RPMI7951 (cell line): ENCODE results near the gene PLS1. TPM values are rescaled to one million over a fixed set of nuclear protein-coding genes. Genes with fewer than 3 reads are reported as not detected.
"Not testable (repeated sequence)": the region's sequence is repeated elsewhere in the genome, so short reads cannot be mapped to it uniquely, and the experiment has no call there.

Experiments used
- DNase-seq: peaks from one replicate; pipeline ENCODE4 v3.0.0-alpha.2; 2012; ENCODE audit warnings: low read depth
- total RNA-seq: library from RNA; depleted of rRNA; stranded (reverse); fragments of >200 nt; shearing (Covaris generic); gene quantifications from 2 replicates; pipeline ENCODE4 v1.2.3, GENCODE V29; 2014

Gene PLS1
- total RNA-seq, 1 experiment from 2014 or later = 3.7 TPM

DNA sequence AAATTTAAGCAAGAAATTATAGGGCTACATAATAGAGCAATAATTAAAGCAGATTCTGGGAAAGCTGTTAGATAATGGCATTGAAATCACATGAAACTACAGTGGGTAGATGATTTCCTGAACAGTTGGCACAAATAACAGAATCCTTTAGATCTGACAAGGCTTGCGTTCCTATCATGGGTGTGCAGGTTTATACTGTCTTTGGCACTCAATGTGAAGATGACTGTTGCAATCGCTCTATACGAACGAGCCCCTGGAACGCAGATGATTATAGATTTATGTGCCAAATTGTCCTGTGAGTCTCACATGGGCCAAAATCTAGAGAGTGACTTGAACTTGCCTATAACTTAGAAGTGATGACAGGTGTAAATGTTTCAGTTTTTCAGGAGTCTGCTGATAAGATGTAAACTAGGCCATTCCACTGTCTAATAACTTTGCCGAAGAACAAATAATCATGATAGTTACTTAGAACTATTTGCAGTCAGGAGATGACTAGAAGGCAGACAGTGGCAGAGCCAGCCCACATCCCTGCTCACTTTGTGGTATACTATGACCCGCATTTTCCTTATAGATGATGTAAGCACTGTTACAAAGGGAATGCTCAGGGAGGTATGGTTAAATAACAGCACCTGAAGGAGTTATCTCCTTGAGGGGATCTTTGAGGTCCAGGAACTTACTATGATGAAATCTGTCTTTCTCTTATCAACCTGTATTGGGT is 97.1 kb downstream of the PLS1 start:
- DNase-seq = no peak

DNA sequence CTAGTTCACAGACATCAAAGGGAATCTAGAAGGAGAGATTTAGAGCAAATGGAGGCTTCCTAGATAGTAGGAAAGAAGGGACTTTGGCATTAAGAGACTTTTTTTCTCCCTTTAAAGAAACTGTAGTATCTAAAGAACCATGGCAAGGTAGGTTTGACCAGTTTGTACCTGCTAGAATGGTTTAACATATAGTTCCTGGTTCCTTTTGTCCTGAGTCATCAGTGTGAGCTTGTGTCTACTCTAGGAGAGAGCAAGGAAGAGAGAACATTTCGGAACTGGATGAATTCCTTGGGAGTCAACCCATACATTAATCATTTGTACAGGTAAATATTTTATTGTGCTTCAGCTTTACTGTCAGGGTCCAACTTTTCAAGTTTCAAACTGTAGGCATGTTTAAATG is 98.0 kb downstream of the PLS1 start:
- no peak for DNase-seq

DNA sequence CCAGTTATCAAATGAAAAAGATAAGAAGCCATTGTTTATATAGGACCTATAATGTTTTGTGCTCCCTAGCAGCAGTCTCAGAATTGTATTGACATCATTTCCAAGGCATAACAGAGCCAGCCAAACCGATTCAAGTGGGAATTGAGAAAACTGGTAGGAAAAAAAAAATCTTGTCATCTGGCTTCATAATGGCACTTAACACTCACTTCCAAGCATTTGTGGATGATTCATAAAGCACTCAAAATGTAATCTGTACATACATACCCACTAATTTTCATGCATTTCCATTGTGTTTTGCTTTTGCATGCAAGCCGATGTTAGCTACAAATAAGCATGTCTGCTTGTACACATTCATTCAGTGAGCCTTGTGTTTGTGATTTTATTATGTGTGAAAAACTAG is 109.0 kb downstream of the PLS1 start:
- DNase-seq = no peak

DNA sequence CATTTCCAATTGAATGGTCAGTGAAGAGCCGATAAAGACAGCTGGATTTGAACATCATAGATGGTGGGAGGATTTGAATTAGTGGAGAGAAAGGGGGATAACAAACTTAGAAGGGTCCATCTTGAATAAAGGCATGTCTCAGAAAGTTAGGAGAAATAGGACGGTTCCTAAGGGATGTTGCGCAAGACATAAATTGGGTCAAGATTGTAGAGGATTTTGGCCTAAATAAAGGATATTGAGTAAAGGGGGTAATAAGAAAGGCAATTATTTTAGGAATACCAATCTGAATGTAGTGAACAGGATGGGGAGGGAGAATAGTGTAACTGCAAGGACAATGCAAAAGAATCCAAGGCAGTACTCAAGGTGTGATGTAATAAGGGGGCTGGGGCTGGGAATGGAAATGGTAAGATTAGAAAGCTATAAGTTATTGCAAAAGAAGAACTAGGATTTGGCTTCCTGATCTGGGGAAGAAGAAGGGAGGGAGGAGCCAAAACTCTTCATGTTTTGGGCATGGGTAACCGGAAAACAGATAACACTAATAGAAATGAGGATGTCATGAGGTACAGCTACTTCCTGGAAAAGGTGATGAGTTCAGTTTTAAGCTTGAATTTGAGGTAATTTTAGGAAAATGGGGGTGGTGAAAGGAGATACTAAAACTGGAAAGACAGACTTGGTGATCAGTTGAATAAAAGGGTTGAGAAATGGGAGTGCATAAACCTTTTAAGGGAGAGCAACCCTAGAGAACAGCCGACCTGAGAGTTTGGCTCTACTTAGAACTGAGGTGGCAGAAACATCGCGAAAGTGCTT is 110.3 kb downstream of the PLS1 start:
- no peak for DNase-seq

DNA sequence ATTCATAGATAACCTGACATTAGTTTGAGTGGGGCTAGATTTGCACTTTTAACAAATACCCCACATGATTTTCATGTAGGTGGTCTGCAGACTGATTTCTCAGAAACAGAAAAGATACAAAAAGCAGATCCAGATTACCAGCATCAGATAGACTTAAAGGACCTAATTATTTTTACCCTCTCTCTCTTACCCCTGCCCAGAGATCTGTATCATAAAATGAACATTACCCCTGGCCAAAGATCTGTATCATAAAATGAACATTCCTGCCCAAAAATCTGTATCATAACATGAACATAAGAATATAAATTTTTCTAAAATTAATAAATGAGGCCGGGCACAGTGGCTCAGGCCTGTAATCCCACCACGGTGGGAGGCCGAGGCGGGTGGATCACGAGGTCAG is 113.0 kb downstream of the PLS1 start:
- no peak for DNase-seq

DNA sequence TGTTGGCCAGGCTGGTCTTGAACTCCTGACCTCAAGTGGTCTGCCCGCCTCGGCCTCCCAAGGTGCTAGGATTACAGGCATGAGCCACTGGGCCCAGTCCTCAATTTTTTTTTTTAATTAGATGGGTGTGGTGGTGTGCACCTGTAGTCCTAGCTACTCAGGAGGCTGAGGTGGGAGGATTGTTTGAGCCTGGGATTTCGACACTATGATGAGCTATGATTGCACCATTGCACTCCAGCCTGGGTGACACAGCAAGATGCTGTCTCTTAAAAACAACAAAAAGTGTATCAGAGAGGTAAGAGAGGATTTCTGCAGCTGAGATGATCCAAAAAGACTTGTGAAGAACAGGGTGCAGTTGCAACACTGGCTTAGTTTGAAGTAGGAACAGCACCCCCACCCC is 118.7 kb downstream of the PLS1 start:
- DNase-seq = not testable (repeated sequence)

DNA sequence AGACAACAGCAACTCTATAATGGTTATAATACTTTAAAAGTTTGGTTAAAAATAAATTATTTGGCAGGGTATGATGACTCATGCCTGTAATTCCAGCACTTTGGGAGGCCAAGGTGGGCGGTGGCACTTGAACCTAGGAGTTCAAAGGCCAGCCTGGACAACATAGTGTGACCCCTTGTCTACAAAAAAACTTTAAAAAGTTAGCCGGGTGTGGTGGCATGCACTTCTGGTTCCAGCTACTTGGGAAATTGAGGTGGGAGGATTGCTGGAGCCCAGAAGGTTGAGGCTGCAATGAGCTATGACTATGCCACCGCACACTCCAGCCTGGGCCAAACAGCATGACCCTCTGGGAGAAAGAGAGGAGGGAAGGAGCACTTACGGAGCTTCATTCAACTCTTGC is 119.9 kb downstream of the PLS1 start:
- DNase-seq = no peak

DNA sequence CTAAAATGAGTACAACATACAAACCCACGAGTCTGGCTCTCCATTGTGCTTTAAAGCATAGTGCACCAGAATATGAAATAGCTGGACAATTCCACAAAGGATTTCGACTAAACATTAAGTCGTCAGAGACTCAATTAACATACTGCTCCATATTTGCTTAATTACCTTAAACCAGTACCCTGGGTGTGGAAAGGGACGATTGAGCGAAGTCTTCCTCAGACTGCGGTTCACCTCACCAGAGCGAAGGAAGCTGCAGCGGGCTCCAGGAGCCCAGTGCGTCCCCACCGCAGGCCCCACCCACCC is 127.4 kb downstream of the PLS1 start:
- DNase-seq = no peak

DNA sequence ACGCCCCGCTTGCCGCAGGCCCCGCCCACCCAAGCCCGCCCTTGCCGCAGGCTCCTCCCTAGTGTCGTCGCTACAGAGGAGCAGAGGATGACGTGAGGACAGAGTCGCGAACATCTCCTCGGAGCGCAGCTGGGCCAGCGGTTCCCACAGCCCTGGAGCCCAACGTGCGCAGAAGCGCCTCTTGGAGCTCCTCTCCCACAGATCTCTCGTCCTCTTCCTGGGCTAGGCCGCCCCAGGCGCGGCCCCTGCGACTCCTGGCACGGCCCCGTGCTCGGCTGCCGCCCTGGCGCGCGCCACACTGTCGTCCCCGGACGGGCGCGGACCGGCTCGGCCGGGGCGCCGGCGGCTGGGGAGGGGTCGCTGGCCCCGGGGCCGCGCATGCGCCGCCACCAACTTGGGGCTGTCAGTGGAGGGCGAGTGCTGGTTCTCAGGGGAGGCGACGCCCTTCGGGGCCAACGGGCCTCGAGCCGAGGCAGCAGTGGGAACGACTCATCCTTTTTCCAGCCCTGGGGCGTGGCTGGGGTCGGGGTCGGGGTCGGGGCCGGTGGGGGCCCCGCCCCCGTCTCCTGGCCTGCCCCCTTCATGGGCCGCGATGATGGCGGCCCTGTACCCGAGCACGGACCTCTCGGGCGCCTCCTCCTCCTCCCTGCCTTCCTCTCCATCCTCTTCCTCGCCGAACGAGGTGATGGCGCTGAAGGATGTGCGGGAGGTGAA is 127.9 kb downstream of the PLS1 start, which contains the start of gene TRPC1:
Gene TRPC1 (plus strand): TSS at position 67 of the 714 bp plus-strand sequence. CDS start 526 bp downstream, at position 593.
- peak; percentile 87 for DNase-seq

DNA sequence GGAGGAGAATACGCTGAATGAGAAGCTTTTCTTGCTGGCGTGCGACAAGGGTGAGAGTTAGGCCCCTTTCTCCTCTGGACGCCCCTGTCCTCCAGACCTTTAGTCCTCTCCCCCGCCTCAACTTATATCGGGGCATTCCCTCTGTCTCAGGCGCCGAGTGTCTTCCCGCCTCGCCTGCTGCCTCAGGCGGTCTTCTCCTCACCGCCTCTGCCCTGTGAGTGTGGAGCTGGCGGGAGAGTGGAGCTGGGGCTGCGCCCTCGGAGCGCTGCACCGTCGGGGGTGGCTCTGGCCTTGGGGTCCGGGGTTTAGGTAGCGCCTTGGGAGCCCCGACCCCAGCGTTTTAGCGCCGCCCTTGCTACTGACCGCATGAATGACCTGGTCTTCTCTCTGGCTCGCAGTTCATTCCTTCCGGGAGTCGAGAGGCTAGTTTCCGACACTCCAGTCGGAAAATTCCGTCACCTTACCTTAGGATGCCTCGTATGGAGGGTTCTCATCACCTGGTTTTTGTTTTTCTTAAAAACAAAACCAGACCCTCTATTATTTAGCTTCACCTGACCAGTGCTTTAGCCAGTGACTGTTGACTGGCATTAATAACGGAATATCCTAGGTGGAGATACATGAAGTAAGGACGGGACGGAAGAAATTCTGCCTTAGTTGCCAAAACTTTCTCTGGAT is 128.6 kb downstream of the PLS1 start:
- peak; percentile 59 for DNase-seq

DNA sequence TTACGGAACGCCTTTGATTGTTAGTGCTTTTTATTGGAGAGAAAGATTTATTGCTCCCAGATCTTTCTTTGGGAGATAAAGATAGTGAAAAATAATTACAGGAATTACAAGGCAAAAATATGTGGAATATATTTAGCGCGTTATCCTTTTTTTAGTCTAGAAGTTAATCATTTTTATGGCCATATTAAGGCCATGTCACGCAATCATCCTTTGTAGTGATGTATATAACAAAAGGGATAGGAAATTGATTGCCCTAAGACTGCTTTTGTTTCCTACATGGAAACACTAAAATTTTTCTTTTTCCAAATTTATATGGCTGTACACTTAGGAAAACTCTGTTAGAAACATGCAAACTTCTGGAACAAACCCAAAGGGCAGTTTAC is 129.2 kb downstream of the PLS1 start:
- no peak for DNase-seq

DNA sequence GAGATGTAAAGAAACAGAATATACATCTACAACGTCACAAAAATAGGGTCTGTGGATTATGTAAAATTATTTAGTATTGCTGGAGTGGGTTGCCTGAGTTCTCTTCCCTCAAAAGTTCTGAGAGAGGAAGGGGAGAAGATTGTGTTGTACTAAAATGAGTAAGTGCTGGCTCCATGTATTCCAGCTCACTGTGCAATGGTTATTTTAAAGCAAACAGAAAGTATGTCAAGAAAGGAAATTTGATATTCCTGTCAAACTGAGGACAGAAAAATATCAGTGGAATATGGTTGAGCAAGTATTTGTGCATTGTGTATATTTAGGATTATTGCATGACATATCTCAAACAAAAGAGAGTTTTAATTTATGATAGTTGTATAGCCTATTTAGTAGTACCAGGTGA is 129.8 kb downstream of the PLS1 start:
- DNase-seq = no peak

DNA sequence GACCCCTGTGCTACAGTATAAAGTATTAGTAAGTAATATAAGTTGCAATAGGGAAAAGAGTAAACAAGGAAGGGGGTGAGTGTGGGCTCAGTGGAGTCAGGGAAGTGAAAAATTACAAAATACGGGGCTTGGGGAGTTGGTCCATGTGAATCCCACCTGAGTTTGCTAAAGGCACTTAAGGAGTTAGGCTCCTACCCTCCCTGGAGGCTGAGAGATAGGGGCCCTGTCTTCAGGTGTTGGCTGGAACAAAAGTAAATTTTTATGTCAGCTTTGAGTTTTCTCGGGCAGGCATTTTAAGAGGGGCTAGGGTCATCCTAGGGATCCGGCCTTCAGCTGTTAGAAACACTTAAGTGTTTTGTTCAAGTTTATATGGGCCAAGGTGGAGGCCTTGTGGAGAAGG is 135.9 kb downstream of the PLS1 start:
- DNase-seq = no peak

DNA sequence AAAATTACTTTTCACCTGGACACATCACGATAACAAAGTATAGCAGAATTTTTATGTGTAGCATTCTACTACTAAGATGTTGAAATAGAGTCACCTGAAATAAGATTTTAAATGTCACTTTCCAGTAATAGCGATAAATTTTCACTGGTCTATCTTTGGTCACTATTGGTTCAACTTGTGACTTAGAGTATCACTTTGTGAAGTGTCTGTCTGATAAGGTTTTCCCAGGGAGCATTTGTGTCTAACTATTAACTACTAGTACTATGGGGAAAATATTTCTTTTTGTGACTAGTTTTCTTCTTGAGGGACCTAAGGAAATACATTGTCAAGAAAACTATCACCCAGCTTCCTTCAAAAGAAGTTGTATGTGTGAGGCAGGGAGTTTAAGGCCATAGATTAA is 138.6 kb downstream of the PLS1 start:
- no peak for DNase-seq

DNA sequence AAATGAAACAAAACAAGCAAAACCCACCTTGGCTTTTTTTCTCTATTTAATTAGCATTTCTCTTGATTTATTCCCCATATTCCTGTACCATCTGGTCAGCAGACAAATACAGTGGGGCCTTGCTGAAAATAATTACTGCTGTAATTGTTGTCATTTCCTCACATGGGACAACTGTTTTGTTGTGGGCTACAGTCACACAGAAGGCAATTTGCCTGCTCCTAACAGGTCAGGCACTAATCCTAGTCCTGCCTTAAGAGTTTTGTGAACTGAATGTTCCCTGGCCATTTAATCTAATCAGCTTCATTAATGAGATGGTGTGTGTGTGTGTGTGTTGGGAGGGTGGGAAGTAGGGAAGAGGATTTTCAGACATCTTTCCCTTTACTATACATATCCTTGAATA is 139.3 kb downstream of the PLS1 start:
- DNase-seq = no peak

DNA sequence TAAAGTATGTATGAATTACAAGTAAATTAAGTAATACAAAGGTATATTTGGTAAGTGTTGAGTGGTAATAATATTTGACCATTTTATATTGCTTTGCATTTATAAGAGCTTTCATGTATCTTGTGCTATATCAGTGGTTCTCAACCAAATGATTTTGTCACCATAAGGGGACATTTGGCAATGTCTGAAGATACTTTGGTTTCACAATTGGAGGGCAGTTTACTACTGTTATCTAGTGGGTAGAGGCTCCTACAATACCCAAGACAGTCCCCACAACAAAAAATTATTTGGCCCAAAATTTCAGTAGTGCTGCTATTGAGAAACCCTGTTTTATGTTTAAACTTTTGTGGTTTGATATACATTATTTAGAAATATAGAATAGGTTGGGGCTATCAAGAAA is 142.2 kb downstream of the PLS1 start:
- DNase-seq = no peak

DNA sequence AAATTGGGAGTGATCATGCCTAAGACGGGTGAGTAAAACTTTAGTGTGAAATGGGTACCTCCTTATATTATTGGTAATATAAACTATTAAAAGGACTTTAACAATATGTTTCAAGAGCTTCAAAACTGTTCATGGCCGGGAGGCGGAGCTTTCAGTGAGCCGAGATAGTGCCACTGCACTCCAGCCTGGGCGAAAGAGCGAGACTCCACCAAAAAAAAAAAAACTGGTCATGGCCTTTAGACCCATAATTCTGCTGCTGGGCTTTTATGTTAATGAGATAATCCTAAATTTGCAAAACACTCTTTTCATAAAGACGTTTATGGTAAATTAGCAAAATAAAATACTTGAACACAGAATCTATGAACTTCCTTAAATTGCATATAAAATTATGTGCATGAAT is 150.5 kb downstream of the PLS1 start:
- DNase-seq = no peak

DNA sequence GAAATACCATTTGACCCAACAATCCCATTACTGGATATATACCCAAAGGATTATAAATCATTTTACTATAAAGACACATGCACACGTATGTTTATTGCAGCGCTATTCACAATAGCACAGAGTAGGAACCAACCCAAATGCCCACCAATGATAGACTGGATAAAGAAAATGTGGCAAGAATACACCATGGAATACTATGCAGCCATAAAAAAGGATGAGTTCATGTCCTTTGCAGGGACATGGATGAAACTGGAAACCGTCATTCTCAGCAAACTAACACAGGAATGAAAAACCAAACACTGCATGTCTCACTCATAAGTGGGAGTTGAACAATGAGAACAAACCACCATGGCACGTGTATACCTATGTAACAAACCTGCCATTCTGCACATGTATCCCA is 154.3 kb downstream of the PLS1 start:
- DNase-seq = not testable (repeated sequence)

DNA sequence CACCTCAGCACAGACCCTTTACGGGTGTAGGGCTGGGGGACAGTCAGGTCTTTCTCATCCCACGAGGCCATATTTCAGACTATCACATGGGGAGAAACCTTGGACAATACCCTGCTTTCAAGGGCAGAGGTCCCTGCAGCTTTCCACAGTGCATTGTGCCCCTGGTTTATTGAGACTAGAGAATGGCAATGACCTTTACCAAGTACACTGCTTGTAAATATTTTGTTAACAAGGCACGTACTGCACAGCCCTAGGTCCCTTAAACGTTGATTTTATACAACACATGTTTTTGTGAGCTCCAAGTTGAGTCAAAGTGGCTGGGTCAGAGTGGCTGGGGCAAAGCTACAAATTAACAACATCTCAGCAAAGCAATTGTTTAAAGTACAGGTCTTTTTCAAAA is 156.4 kb downstream of the PLS1 start:
- not testable (repeated sequence) for DNase-seq

DNA sequence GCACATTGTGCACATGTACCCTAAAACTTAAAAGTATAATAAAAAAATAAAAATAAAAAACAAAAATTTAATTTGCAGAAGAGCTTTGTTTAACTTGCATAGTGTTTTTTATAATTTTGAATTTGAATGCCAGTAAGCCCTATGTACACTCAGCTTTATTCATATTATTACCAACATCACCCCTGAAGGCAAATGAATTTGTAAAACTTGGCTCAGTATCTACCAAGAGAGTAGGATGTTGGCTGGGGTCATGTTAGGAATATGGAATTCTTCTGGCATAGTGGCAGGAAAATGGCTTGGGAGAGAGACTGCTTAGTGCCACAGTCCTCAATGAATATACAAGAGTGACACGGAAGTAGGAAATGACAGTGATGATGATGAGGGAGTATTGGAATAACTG is 158.3 kb downstream of the PLS1 start:
- DNase-seq = no peak
